OCI-LY1 (cell line): ENCODE measurements around the gene FAM174A.

Experiments
- H2AFZ ChIP-seq: fragments of 200-600 bp; sonication (generic), shearing (Covaris generic); 2 replicates; pipeline ENCODE4 v1.6.0; 2014; ENCODE audit warnings: antibody characterized with exemption, mild to moderate bottlenecking, low read length
- H3F3A ChIP-seq: fragments of 200-600 bp; sonication (generic), shearing (Covaris generic); 2 replicates; pipeline ENCODE4 v1.6.0; 2014; ENCODE audit warnings: mild to moderate bottlenecking, antibody characterized with exemption, low read length, moderate library complexity; ENCODE audit not compliant: insufficient read depth
- H3K27ac ChIP-seq: fragments of 200-600 bp; sonication (generic); 2 replicates; pipeline ENCODE4 v1.5.1; 2014; ENCODE audit warnings: low read length, mixed run types, mild to moderate bottlenecking, low read depth; ENCODE audit not compliant: poor library complexity, severe bottlenecking
- H3K27me3 ChIP-seq: fragments of 200-600 bp; sonication (generic); 2 replicates; pipeline ENCODE4 v1.6.0; 2014; ENCODE audit warnings: antibody characterized with exemption, mild to moderate bottlenecking, low read length, moderate library complexity; ENCODE audit not compliant: insufficient read depth
- H3K36me3 ChIP-seq: fragments of 200-600 bp; sonication (generic); 2 replicates; pipeline ENCODE4 v1.6.1; 2014; ENCODE audit warnings: mild to moderate bottlenecking, antibody characterized with exemption, low read length, moderate library complexity, mixed read lengths; ENCODE audit not compliant: insufficient read depth
- H3K4me1 ChIP-seq: fragments of 200-600 bp; sonication (generic); 2 replicates; pipeline ENCODE4 v1.5.1; 2014; ENCODE audit warnings: mild to moderate bottlenecking, low read length, moderate library complexity; ENCODE audit not compliant: insufficient read depth, severe bottlenecking
- H3K4me2 ChIP-seq: fragments of 200-600 bp; sonication (generic), shearing (Covaris generic); 2 replicates; pipeline ENCODE4 v1.6.1; 2014; ENCODE audit warnings: low read length
- H3K4me3 ChIP-seq: fragments of 200-600 bp; sonication (generic); 2 replicates; pipeline ENCODE4 v1.5.1; 2014; ENCODE audit warnings: low read length, low read depth, mild to moderate bottlenecking, mixed read lengths; ENCODE audit not compliant: poor library complexity, severe bottlenecking
- H3K79me2 ChIP-seq: fragments of 200-600 bp; shearing (Covaris generic); 2 replicates; pipeline ENCODE4 v1.6.1; 2016; ENCODE audit warnings: mixed run types, low read length, mixed read lengths; ENCODE audit not compliant: insufficient read depth
- H3K9ac ChIP-seq: fragments of 200-600 bp; sonication (generic), shearing (Covaris generic); 2 replicates; pipeline ENCODE4 v1.6.1; 2014; ENCODE audit warnings: mild to moderate bottlenecking, low read length, mixed read lengths
- H3K9me2 ChIP-seq: fragments of 200-600 bp; sonication (generic), shearing (Covaris generic); 2 replicates; pipeline ENCODE4 v1.6.1; 2014; ENCODE audit warnings: low read depth, mild to moderate bottlenecking, low read length, mixed read lengths
- H3K9me3 ChIP-seq: fragments of 200-600 bp; shearing (Covaris generic); 2 replicates; pipeline ENCODE4 v1.6.1; 2014; ENCODE audit warnings: low read length, mixed read lengths
- H4K20me1 ChIP-seq: fragments of 200-600 bp; sonication (generic), shearing (Covaris generic); 2 replicates; pipeline ENCODE4 v1.6.0; 2016; ENCODE audit warnings: mild to moderate bottlenecking, low read length; ENCODE audit not compliant: insufficient read depth
- CTCF ChIP-seq: fragments of 200-600 bp; sonication (generic), shearing (Covaris generic); IDR thresholded peaks from 2 replicates; pipeline ENCODE4 v1.5.1; 2017; ENCODE audit warnings: mild to moderate bottlenecking, antibody characterized with exemption, low read length, moderate library complexity, mixed read lengths
- EZH2 ChIP-seq: fragments of 200-600 bp; sonication (generic), shearing (Covaris generic); IDR thresholded peaks from 2 replicates; pipeline ENCODE4 v1.8.0; 2017; ENCODE audit warnings: borderline replicate concordance, mixed run types, mild to moderate bottlenecking, antibody characterized with exemption, low read length, moderate library complexity, mixed read lengths

The FAM174A gene

DNA sequence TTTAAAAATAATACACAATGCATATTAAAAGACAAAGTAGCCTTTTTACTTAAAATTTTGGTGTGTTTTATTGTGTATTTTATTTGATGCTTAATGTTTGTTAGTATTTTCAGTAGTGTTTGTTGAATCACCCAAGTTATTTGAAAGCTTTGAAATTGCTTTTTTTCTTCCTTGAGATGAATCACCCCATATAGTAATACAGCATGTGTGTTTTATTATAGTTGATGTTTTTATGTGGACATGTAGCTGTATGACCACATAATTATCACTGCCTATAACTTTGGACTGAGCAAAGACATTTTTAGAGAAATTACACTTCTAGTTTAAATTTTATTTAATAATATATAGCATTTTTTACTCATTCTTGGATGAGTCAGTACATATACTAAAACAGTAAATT, 18.0 kb downstream of the FAM174A start:
- Histone ChIP-seq H3K9me2 (no peaks in the 10 kb centered on the region), H2AFZ (no peak overlapping the region), H3K4me3 (no peak overlapping the region), H3K36me3 (no peaks in the 10 kb centered on the region), H3K4me2 (no peak overlapping the region), H3K4me1 (no peaks in the 10 kb centered on the region), H3K27me3 (no peaks in the 10 kb centered on the region), H4K20me1 (no peaks in the 10 kb centered on the region), H3K9me3 (no peaks in the 10 kb centered on the region), H3F3A (no peaks in the 10 kb centered on the region), H3K27ac (no peak overlapping the region), H3K9ac (no peak overlapping the region), H3K79me2 (no peaks in the 10 kb centered on the region)
- no peak for TF ChIP-seq CTCF
- TF ChIP-seq EZH2, result no peak

DNA sequence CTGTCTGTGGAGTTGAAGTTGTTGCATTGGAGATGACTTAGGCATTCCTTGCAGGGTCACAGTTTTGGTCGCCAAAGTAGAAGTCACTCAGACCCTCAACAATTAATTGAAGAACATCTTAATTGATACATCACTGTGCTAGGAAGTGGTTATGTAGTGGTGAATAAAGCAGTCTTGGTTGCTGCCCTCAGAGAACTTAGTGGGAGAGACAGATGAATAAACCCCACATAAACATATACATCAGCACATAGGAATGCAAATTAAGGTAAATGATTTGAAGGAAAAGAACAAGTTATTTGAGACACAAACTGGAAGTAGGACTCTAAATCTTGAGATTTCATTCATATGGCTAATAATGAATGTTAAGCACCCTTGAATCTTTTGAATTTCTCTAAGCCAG, 25.7 kb downstream of the FAM174A start:
- H3K79me2 ChIP-seq, result no peaks in the 10 kb centered on the region
- H2AFZ ChIP-seq, result no peak overlapping the region

GRCh38 chr5:100562821-100563220, 27.6 kb downstream of the FAM174A start:
- TF ChIP-seq CTCF (no peak), EZH2 (no peak)
- Histone ChIP-seq H3K79me2 (no peaks in the 10 kb centered on the region), H3K9me3 (no peaks in the 10 kb centered on the region), H3K9me2 (no peaks in the 10 kb centered on the region), H3K9ac (no peak overlapping the region), H4K20me1 (no peaks in the 10 kb centered on the region), H3K27me3 (no peaks in the 10 kb centered on the region), H3K4me3 (no peak overlapping the region), H3K4me1 (no peaks in the 10 kb centered on the region), H3F3A (no peaks in the 10 kb centered on the region), H3K36me3 (no peaks in the 10 kb centered on the region), H3K4me2 (no peak overlapping the region), H3K27ac (no peak overlapping the region), H2AFZ (no peak overlapping the region)

More for the DNA sequence above, 25.7 kb downstream of the FAM174A start:
- no peaks in the 10 kb centered on the region for H4K20me1 ChIP-seq
- H3K9me2 ChIP-seq, result no peaks in the 10 kb centered on the region
- H3K4me1 ChIP-seq, result no peaks in the 10 kb centered on the region
- no peak overlapping the region for H3K4me2 ChIP-seq
- TF ChIP-seq EZH2 (no peak), CTCF (no peak)
- no peak overlapping the region for H3K4me3 ChIP-seq
- no peak overlapping the region for H3K27ac ChIP-seq
- no peaks in the 10 kb centered on the region for H3K27me3 ChIP-seq
- no peaks in the 10 kb centered on the region for H3F3A ChIP-seq
- no peak overlapping the region for H3K9ac ChIP-seq
- H3K36me3 ChIP-seq, result no peaks in the 10 kb centered on the region
- H3K9me3 ChIP-seq, result no peaks in the 10 kb centered on the region
